GM12878 (cell line): ENCODE data around the gene PSMD1. TPM values are rescaled to one million over a fixed set of nuclear protein-coding genes. Genes with fewer than 3 reads are reported as not detected.

ENCODE experiments used
- ATAC-seq: fragments of 200-7000 bp; cut with Tn5 transposase; 3 replicates; pipeline ENCODE4 v1.9.1; 2020; ENCODE audit warnings: mild to moderate bottlenecking, moderate library complexity
- BruUV-seq: library from RNA; stranded (reverse); fragments of 400-500 nt; replicated peaks from 2 replicates; lab custom pipeline; 2021; lab: Mats Ljungman, UMichigan
- CTCF ChIA-PET: fragments of 300-600 bp; sonication (Branson Sonifier 250); formaldehyde crosslinking; extraction: SDS; loops from one replicate; lab custom pipeline; 2021; ENCODE audit warnings: inconsistent platforms; lab: Yijun Ruan, JAX
- POLR2A ChIA-PET: fragments of 350-600 bp; formaldehyde crosslinking; extraction: SDS; loops from one replicate; lab custom pipeline; 2021; ENCODE audit warnings: inconsistent platforms; lab: Charles Lee
- RAD21 ChIA-PET: fragments of 300-600 bp; sonication (Branson Sonifier 250); formaldehyde crosslinking; loops from one replicate; lab custom pipeline; 2023; ENCODE audit warnings: antibody characterized with exemption; ENCODE audit not compliant: unreplicated experiment; lab: Charles Lee
- SMC1A ChIA-PET: fragments of 300-600 bp; sonication (Branson Sonifier 250); formaldehyde crosslinking; loops from one replicate; lab custom pipeline; 2023; ENCODE audit not compliant: unreplicated experiment, uncharacterized antibody; lab: Charles Lee
- DNase-seq: peaks from one replicate; pipeline ENCODE4 v3.0.0-alpha.2; 2011; ENCODE audit warnings: low read depth, low spot score
- FAIRE-seq: peaks from 3 replicates; lab custom pipeline; 2011; peaks lifted over from hg19 to GRCh38; lab: Jason Lieb, UNC
- H2AFZ ChIP-seq: 2 replicates; pipeline ENCODE4 v1.6.0; 2011; ENCODE audit warnings: low read depth, low read length, control low read depth; ENCODE audit not compliant: control insufficient read depth
- H3K27ac ChIP-seq: 2 replicates; pipeline ENCODE4 v1.5.1; 2011; ENCODE audit warnings: control low read depth; ENCODE audit not compliant: control insufficient read depth, insufficient read depth
- H3K27me3 ChIP-seq, 2 experiments: replicated peaks in 1 of 2; 2 replicates each; pipeline versions ENCODE4 v1.6.0 to v1.6.1; 2011; ENCODE audit warnings: low read length in 1 of 2; ENCODE audit not compliant: control insufficient read depth in 2 of 2, insufficient read depth in 2 of 2
- H3K36me3 ChIP-seq, 2 experiments: 2 replicates each; pipeline ENCODE4 v1.5.1; 2011; ENCODE audit warnings: low read length in 1 of 2; ENCODE audit not compliant: control insufficient read depth in 2 of 2, insufficient read depth in 2 of 2
- H3K4me1 ChIP-seq: 2 replicates; pipeline ENCODE4 v1.6.1; 2011; ENCODE audit warnings: mild to moderate bottlenecking, low read length, moderate library complexity, mixed read lengths; ENCODE audit not compliant: control insufficient read depth, insufficient read depth
- H3K4me2 ChIP-seq: 2 replicates; pipeline ENCODE4 v1.6.0; 2011; ENCODE audit warnings: control low read depth; ENCODE audit not compliant: control insufficient read depth, insufficient read depth
- H3K4me3 ChIP-seq: fragments of 200-600 bp; sonication (generic); 2 replicates; pipeline ENCODE4 v1.5.1; 2016
- H3K79me2 ChIP-seq: 2 replicates; pipeline ENCODE4 v1.6.0; 2011; ENCODE audit warnings: low read length; ENCODE audit not compliant: control insufficient read depth, insufficient read depth
- H3K9ac ChIP-seq: 2 replicates; pipeline ENCODE4 v1.8.0; 2011; ENCODE audit warnings: low read length, control low read depth, mixed read lengths; ENCODE audit not compliant: control insufficient read depth, insufficient read depth
- H3K9me3 ChIP-seq: replicated peaks from 3 replicates; pipeline ENCODE4 v1.5.1; 2011; ENCODE audit warnings: mild to moderate bottlenecking, low read length; ENCODE audit not compliant: control insufficient read depth, insufficient read depth
- H4K20me1 ChIP-seq: 2 replicates; pipeline ENCODE4 v1.6.0; 2011; ENCODE audit not compliant: control insufficient read depth, insufficient read depth
- ATF2 ChIP-seq: IDR thresholded peaks from 2 replicates; pipeline ENCODE4 v1.6.1; 2012; ENCODE audit warnings: low read length, inconsistent platforms
- KAT2A ChIP-seq: conservative IDR thresholded peaks from 2 replicates; pipeline ENCODE4 v1.6.1; 2011; ENCODE audit warnings: low read depth, low read length; ENCODE audit not compliant: control insufficient read depth
- NFYB ChIP-seq: IDR thresholded peaks from 2 replicates; pipeline ENCODE4 v1.6.1; 2011; ENCODE audit warnings: low read depth, mild to moderate bottlenecking, low read length, improper control_type of control experiment, moderate library complexity; ENCODE audit not compliant: insufficient read depth
- SP1 ChIP-seq: IDR thresholded peaks from one replicate; pipeline ENCODE4 v1.6.1; 2011; ENCODE audit warnings: low read depth, low read length
- WGBS: methylation state at CpG from one replicate; pipeline ENCODE4 v1.1.6; 2016; ENCODE audit warnings: low lambda C conversion rate; ENCODE audit not compliant: insufficient replicate concordance, insufficient coverage; ENCODE audit errors: missing lambda C conversion rate; 5-methylcytosine and 5-hydroxymethylcytosine counted together
- in situ Hi-C: fragments of 300-500 bp; cut with MboI; formaldehyde crosslinking; loops from 9 replicates; pipeline ENCODE4 v1.14.3; 2018; ENCODE audit warnings: mixed read lengths
- intact Hi-C: fragments of 100-400 bp; cut with micrococcal nuclease; formaldehyde crosslinking; loops from one replicate; pipeline ENCODE4 v1.14.2; 2022; ENCODE audit not compliant: unreplicated experiment
- polyA plus RNA-seq, 11 experiments: library from polyadenylated mRNA; depleted of rRNA in 4 of 11; unstranded in 6 of 11; stranded (reverse) in 5 of 11; fragments of >200 nt; fragmentation: Nextera tagmentation in 4 of 11; fragmentation: Illumina TruSeq in 1 of 11; extraction: Ambion mirVana in 4 of 11; extraction: Trizol in 1 of 11; gene quantifications; 1 replicate in 1 of 11; 2 replicates in 10 of 11; pipeline versions ENCODE4 v1.2.1 to v1.2.3, GENCODE V29; 2011 to 2016; ENCODE audit warnings: inconsistent platforms in 2 of 11, missing spikeins in 2 of 11, low read depth in 1 of 11
- total RNA-seq, 4 experiments: library from RNA; depleted of rRNA in 3 of 4; stranded (reverse); fragments of >200 nt in 3 of 4; fragmentation: Illumina TruSeq in 1 of 4; extraction: Trizol in 1 of 4; gene quantifications; 2 replicates each; pipeline versions ENCODE4 v1.2.1 to v1.2.3, GENCODE V29; 2013 to 2021

The PSMD1 gene
- total and polyA plus RNA-seq, 10 of the 15 experiments (the other 5 are each of a cell fraction or from before 2014, with no cell fraction given): 87.4 to 220 (median 139) TPM

DNA sequence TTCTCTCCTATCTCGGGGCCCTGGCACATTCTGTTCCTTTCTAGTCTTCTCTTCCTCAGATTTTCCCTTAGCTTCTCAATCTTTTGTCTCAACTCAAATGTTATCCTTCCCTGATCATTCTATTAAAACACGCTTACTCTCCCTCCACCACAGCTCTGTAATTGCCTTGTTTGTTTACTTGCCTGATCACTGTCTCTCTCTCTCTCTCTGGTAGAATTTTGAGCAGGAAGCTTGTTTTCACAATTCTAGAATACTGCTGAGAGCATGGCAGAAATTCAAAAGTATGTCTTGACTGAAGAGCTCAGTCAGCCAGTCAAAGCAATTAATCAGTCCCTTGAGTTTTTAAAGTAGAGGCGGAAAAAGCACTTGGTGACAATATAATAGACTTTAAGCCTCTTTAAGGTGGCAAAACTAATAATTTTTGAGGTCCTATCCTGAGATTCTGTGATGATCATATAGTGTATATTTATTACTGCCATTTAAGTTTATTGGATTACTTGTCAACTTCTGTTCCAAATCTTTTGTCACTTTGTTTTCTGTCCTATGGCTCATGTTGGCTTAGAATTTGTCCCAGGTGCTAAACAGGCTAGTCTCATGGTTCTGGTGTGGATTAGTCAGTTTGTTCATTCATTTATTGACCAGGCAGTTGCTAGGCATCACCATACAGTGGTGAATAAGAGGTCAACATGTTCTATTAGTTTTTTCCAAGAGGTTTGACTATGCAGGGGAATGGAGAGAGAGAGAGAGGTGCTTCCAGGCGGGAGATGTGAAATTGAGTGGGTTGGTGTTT lies 2.3 kb downstream of the PSMD1 start:
- H3K79me2 ChIP-seq: peaks cover 46% of the 10 kb centered on the region
- peak overlapping the region; percentile 93 for H3K4me2 ChIP-seq
- in situ Hi-C loops: no loop called here
- no peaks in the 10 kb centered on the region for H3K4me1 ChIP-seq
- SMC1A ChIA-PET: interaction anchor here (0.6 to 1.9 kb wide), 5 partner anchors 9 to 235 kb away, joined by 3 to 4 read pairs (median 3); no protein-coding TSS in a partner anchor
- TF ChIP-seq ATF2: no peak
- no peak for TF ChIP-seq SP1
- TF ChIP-seq KAT2A: no peak
- no peak for TF ChIP-seq NFYB
- TF ChIP-seq, all 136 proteins: peak for 0
- WGBS: 96% methylated on average over 4 of the region's 4 CpGs
- intact Hi-C loops: no loop called here
- ChIA-PET CTCF (interaction anchor here (0.6 to 3.5 kb wide), 7 partner anchors 10 to 237 kb away, joined by 3 to 16 read pairs (median 6); no protein-coding TSS in a partner anchor), RAD21 (interaction anchor here (0.7 kb wide), 1 partner anchor 71 kb away, joined by 3 read pairs; no protein-coding TSS in a partner anchor), POLR2A (interaction anchor here (0.6 to 0.7 kb wide), 2 partner anchors 26 to 474 kb away, joined by 3 read pairs; no protein-coding TSS in a partner anchor)
- peaks cover 0 to 8% of the 10 kb centered on the region in 2 experiments; a peak in 1 of 4 replicates for H3K36me3 ChIP-seq
- 0 out of 2 replicates have a peak overlapping the region, but pooled peaks have one; percentile 8 for H3K9ac ChIP-seq
- peak overlapping the region; percentile 90; the same call in 1 of the 2 replicates for H3K4me3 ChIP-seq
- H4K20me1 ChIP-seq: 0 out of 2 replicates have a peak, but pooled peaks cover 3% of the 10 kb centered on the region
- no peak for ATAC-seq
- BruUV-seq: no TSS peak
- no peak for DNase-seq
- no peaks in the 10 kb centered on the region for H3K9me3 ChIP-seq
- no peak overlapping the region for H3K27ac ChIP-seq
- FAIRE-seq: peak; percentile 35
- H2AFZ ChIP-seq: no peak overlapping the region
- H3K27me3 ChIP-seq: no peaks in the 10 kb centered on the region
